Rectal smooth muscle tissue (tissue), 1 donor: ENCODE data around the gene SART1.

ENCODE experiments used
- H3K27ac ChIP-seq: one replicate; pipeline ENCODE4 v1.7.0; 2013; ENCODE audit warnings: low read depth, low read length, inconsistent platforms
- H3K27me3 ChIP-seq: one replicate; pipeline ENCODE4 v1.7.0; 2013; ENCODE audit warnings: low read length; ENCODE audit not compliant: control insufficient read depth, insufficient read depth
- H3K36me3 ChIP-seq: one replicate; pipeline ENCODE4 v1.7.0; 2013; ENCODE audit warnings: low read length; ENCODE audit not compliant: control insufficient read depth, insufficient read depth
- H3K4me1 ChIP-seq: one replicate; pipeline ENCODE4 v1.7.0; 2013; ENCODE audit warnings: low read length; ENCODE audit not compliant: control insufficient read depth, insufficient read depth
- H3K4me3 ChIP-seq: one replicate; pipeline ENCODE4 v1.7.0; 2013; ENCODE audit warnings: low read length
- H3K9ac ChIP-seq: one replicate; pipeline ENCODE4 v1.7.0; 2013; ENCODE audit warnings: low read length

Gene SART1

GRCh38 chr11:65954771-65955170 is 6.8 kb upstream of the SART1 start:
- H3K4me3 ChIP-seq, result no peak overlapping the region
- no peak overlapping the region for H3K9ac ChIP-seq
- no peaks in the 10 kb centered on the region for H3K36me3 ChIP-seq
- H3K27me3 ChIP-seq, result no peaks in the 10 kb centered on the region
- H3K27ac ChIP-seq, result no peak overlapping the region
- H3K4me1 ChIP-seq, result no peaks in the 10 kb centered on the region

- no peak overlapping the region for H3K27ac ChIP-seq
- no peaks in the 10 kb centered on the region for H3K27me3 ChIP-seq
- H3K36me3 ChIP-seq, result no peaks in the 10 kb centered on the region
- no peak overlapping the region for H3K9ac ChIP-seq
- peaks cover 11% of the 10 kb centered on the region for H3K4me1 ChIP-seq
- no peak overlapping the region for H3K4me3 ChIP-seq
Measured at GRCh38 chr11:65958291-65958690, 3.2 kb upstream of the SART1 start.

DNA sequence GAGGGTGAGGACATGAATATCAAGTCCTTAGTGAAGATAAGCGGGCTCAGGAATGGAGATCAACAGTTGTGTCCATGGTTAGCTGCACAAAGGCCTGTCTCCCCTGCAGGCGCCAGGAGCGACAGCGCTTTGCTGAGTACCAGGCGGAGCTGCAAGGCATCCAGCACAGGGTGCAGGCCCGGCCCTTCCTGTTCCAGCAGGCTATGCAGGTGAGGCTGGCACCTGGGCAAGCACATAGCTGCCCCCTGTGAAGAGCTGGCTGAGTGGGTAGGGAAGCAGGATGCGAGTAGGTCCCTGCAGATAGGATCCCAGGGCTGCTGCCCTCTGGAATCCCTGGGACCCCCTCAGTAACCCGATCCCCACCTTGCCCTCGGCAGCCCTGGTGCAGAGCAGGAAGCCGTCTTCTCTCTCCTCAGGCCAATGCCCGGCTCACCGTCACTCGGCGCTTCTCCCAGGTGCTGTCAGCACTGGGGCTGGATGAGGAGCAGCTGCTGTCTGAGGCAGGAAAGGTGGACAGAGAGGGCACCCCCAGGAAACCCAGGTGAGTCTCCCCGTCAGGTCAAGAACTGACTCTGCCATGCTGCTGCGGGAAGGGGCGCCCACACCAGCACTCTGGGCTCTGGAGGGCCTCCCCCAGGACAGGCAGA is 2.6 kb upstream of the SART1 start:
- Histone ChIP-seq H3K4me3 (no peak overlapping the region), H3K9ac (no peak overlapping the region), H3K27me3 (no peaks in the 10 kb centered on the region), H3K27ac (no peak overlapping the region), H3K36me3 (peaks cover 1% of the 10 kb centered on the region), H3K4me1 (peaks cover 13% of the 10 kb centered on the region)

GRCh38 chr11:65960824-65961266 is 689 bp upstream of the SART1 start:
- Histone ChIP-seq H3K36me3 (peaks cover 20% of the 10 kb centered on the region), H3K27ac (peak overlapping the region; percentile 94), H3K9ac (peak overlapping the region; percentile 78), H3K27me3 (no peaks in the 10 kb centered on the region), H3K4me1 (peaks cover 14% of the 10 kb centered on the region), H3K4me3 (peak overlapping the region; percentile 94)

- H3K27me3 ChIP-seq, result no peaks in the 10 kb centered on the region
- peak overlapping the region; percentile 94 for H3K27ac ChIP-seq
- H3K4me3 ChIP-seq, result peak overlapping the region; percentile 94
- peaks cover 33% of the 10 kb centered on the region for H3K36me3 ChIP-seq
- H3K4me1 ChIP-seq, result peaks cover 14% of the 10 kb centered on the region
- H3K9ac ChIP-seq, result peak overlapping the region; percentile 53
Measured at GRCh38 chr11:65962141-65962564, 619 bp downstream of the SART1 start.

- H3K36me3 ChIP-seq, result peaks cover 43% of the 10 kb centered on the region
- H3K27ac ChIP-seq, result no peak overlapping the region
- no peak overlapping the region for H3K4me3 ChIP-seq
- H3K27me3 ChIP-seq, result no peaks in the 10 kb centered on the region
- no peak overlapping the region for H3K9ac ChIP-seq
- H3K4me1 ChIP-seq, result peaks cover 14% of the 10 kb centered on the region
Measured at GRCh38 chr11:65964906-65965305, 3.4 kb downstream of the SART1 start.

- H3K4me1 ChIP-seq, result peaks cover 14% of the 10 kb centered on the region
- H3K36me3 ChIP-seq, result peaks cover 43% of the 10 kb centered on the region
- H3K27ac ChIP-seq, result no peak overlapping the region
- no peak overlapping the region for H3K9ac ChIP-seq
- no peak overlapping the region for H3K4me3 ChIP-seq
- H3K27me3 ChIP-seq, result no peaks in the 10 kb centered on the region
Measured at GRCh38 chr11:65965986-65966762, 4.6 kb downstream of the SART1 start.

DNA sequence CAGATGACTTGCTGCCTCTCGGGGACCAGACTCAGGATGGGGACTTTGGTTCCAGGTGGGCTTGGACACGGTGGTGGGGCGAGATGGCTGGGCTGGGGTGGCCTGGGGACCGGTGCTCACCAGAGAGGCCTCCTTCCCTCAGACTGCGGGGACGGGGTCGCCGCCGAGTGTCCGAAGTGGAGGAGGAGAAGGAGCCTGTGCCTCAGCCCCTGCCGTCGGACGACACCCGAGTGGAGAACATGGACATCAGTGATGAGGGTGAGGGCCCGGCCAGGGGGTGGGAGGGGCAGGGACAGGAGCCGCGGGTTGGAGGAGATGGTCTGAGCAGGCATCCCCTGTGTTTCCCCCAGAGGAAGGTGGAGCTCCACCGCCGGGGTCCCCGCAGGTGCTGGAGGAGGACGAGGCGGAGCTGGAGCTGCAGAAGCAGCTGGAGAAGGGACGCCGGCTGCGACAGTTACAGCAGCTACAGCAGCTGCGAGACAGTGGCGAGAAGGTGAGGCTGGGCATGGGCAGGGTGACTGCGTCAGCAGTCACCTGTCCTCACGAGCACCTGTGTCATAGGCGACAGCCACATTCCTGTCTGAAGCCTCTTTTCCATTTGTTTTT is 5.9 kb downstream of the SART1 start:
- no peak overlapping the region for H3K9ac ChIP-seq
- peaks cover 11% of the 10 kb centered on the region for H3K4me1 ChIP-seq
- no peaks in the 10 kb centered on the region for H3K27me3 ChIP-seq
- H3K27ac ChIP-seq, result no peak overlapping the region
- no peak overlapping the region for H3K4me3 ChIP-seq
- peaks cover 43% of the 10 kb centered on the region for H3K36me3 ChIP-seq

- no peak overlapping the region for H3K4me3 ChIP-seq
- H3K27ac ChIP-seq, result no peak overlapping the region
- H3K36me3 ChIP-seq, result peaks cover 45% of the 10 kb centered on the region
- H3K27me3 ChIP-seq, result no peaks in the 10 kb centered on the region
- no peak overlapping the region for H3K9ac ChIP-seq
- peaks cover 1% of the 10 kb centered on the region for H3K4me1 ChIP-seq
Measured at GRCh38 chr11:65968600-65969482, 7.3 kb downstream of the SART1 start.

DNA sequence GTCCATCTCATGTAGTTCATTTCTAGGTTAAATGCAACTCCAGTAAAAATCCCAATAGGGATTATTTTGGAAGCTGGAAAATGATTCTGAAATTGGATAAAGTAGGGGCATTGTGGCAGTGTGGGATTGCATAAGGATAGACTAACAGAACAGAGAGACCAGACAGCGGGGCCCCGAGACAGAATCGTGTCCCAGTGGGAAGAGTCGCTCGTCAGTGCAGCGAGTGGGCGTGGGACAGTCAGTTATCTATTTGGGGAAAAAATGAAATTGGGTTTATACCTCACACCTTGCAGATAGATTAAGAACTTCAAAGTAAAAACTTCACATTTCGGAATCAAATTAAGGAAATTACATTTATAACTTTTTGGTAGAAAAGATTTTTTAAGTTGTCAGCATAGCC is 10.6 kb downstream of the SART1 start:
- no peak overlapping the region for H3K9ac ChIP-seq
- no peaks in the 10 kb centered on the region for H3K27me3 ChIP-seq
- no peak overlapping the region for H3K4me3 ChIP-seq
- no peak overlapping the region for H3K27ac ChIP-seq
- no peaks in the 10 kb centered on the region for H3K4me1 ChIP-seq
- peaks cover 29% of the 10 kb centered on the region for H3K36me3 ChIP-seq

DNA sequence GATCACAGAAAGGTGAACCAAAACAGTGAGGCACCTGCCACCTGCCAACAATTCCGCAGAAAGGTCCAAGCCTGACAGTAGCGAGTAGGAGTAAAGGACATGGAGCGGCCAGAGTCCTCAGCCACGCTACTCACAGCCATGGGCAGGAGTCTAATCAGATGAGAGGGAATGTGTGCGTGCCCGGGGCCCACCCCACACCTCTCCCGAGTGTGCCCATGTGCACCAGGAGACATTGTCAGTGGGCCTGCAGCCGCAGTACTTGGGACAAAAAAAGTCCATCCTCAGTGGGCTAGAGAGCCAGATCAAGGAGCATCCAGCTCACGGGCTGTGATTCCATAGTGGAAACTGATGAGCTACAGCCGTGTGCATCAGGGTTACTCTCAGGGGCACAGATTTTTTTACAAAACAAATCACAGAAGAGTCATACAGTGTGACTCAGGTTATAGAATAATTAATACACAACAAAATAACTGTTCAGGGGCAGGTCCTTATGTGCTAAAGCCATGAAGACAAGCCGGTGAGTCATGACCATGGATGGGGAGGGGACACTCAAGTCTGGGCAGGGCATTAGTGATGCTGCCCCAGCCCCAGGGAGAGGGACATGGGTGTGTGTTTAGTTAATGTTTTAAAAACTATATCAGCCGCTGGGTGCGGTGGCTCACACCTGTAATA is 12.0 kb downstream of the SART1 start:
- H3K4me3 ChIP-seq, result no peak overlapping the region
- H3K36me3 ChIP-seq, result peaks cover 27% of the 10 kb centered on the region
- no peaks in the 10 kb centered on the region for H3K27me3 ChIP-seq
- no peaks in the 10 kb centered on the region for H3K4me1 ChIP-seq
- H3K27ac ChIP-seq, result no peak overlapping the region
- H3K9ac ChIP-seq, result no peak overlapping the region
